ENCODE results near the gene TAF9. TPM values are rescaled to one million over a fixed set of nuclear protein-coding genes. Genes with fewer than 3 reads are reported as not detected.

Gene TAF9
- total and polyA plus RNA-seq, 2 of the 13 experiments (the other 11 are each of a cell fraction or from before 2014, with no cell fraction given), result 113 to 218 TPM

- TF ChIP-seq ZNF318 (CRISPR knock-in tag; IDR thresholded peaks at IDR 0.05) (no peak), REST (IDR thresholded peaks at IDR 0.05; ENCODE audit: borderline replicate concordance in 1 of 2, low read depth in 1 of 2, low read length in 2 of 2) (no peak), MEF2D (CRISPR knock-in tag; IDR thresholded peaks at IDR 0.05) (no peak), SP4 (CRISPR knock-in tag; IDR thresholded peaks at IDR 0.05) (peak; percentile 47; the same call in 1 of the 2 replicates), TRIM24 (CRISPR knock-in tag; IDR thresholded peaks at IDR 0.05) (no peak), ZNF713 (CRISPR knock-in tag; IDR thresholded peaks at IDR 0.05) (no peak), ZBTB38 (CRISPR knock-in tag; IDR thresholded peaks at IDR 0.05) (peak; percentile 86; the same call in 1 of the 2 replicates), ATAD3A (CRISPR knock-in tag; IDR thresholded peaks at IDR 0.05) (no peak), IRX3 (CRISPR knock-in tag; IDR thresholded peaks at IDR 0.05; ENCODE audit: borderline replicate concordance, low read depth) (0 out of 2 replicates have a peak, but pooled peaks have one; percentile 81), ZFP91 (CRISPR knock-in tag; IDR thresholded peaks at IDR 0.05; ENCODE audit: borderline replicate concordance) (peak; percentile 74; the same call in 1 of the 2 replicates), SATB2 (CRISPR knock-in tag; IDR thresholded peaks at IDR 0.05) (no peak), PRMT3 (CRISPR knock-in tag; IDR thresholded peaks at IDR 0.05; ENCODE audit: borderline replicate concordance, low read depth) (no peak), SMARCC2 (IDR thresholded peaks at IDR 0.05) (no peak), SOX13 (IDR thresholded peaks at IDR 0.05) (no peak), SOX13 (CRISPR knock-in tag; conservative IDR thresholded peaks at IDR 0.05 in 1 of 2, IDR thresholded peaks at IDR 0.05 in 1 of 2) (peak in 1 of 2 experiments; percentile 51; a peak in 2 of 4 replicates), ELF3 (CRISPR knock-in tag; IDR thresholded peaks at IDR 0.05) (peak; percentile 7)
Observed at GRCh38 chr5:69414885-69415583, 45.7 kb upstream of the TAF9 start, which contains the start of gene MARVELD2 (continued).
